GM21786 (cell line): ENCODE data around the gene SRRM4.

ENCODE experiments used
- ATAC-seq: cut with Tn5 transposase; IDR thresholded peaks from one replicate; pipeline ENCODE4 v1.9.1; 2021; ENCODE audit not compliant: unreplicated experiment

The SRRM4 gene

DNA sequence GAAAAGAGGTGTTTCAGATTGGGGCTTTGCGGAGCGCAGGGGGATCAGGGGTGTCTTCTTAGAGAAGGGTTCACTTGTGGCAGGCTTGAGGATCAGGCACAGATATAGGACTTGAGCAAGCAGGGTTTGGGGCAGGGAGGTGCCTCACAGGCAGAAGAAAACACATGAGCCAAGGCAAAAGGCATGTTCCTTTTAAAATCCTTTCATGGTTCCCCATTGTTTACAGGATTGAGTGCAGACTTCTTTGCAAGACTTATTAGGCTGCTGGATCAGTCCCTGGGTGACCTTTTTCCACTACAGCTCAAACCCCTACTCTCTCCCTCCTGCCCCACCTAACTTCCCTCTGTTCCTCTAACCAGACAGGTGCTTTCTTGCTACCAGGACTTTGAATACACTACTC, 217.1 kb downstream of the SRRM4 start:
- no peak for ATAC-seq

DNA sequence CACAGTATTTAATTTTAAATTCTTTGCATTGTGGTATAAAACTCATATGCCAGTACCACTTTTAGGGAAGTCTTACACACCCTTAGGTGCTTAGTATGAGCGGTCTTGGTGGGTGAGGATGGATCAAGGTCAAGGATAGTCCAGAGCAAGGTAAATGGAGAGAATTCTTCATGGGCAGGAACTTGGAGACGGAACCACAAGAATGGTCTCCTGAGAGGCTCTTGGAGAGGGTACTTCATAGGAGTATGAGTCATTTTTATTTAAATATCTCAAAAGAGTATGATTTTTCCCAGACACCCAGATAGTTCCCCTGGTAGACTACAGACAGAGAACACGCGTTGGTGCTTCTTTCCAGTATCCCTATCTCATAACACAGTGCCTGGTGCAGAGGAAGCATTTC, 219.3 kb downstream of the SRRM4 start:
- ATAC-seq: no peak

GRCh38 chr12:119201789-119202543, 220.6 kb downstream of the SRRM4 start:
- ATAC-seq: no peak

- no peak for ATAC-seq
These were observed 221.2 kb downstream of the SRRM4 start for GRCh38 chr12:119202544-119202943.

GRCh38 chr12:119204131-119204530, 222.8 kb downstream of the SRRM4 start:
- no peak for ATAC-seq

- no peak for ATAC-seq
These were observed 223.4 kb downstream of the SRRM4 start for GRCh38 chr12:119204671-119205285.

DNA sequence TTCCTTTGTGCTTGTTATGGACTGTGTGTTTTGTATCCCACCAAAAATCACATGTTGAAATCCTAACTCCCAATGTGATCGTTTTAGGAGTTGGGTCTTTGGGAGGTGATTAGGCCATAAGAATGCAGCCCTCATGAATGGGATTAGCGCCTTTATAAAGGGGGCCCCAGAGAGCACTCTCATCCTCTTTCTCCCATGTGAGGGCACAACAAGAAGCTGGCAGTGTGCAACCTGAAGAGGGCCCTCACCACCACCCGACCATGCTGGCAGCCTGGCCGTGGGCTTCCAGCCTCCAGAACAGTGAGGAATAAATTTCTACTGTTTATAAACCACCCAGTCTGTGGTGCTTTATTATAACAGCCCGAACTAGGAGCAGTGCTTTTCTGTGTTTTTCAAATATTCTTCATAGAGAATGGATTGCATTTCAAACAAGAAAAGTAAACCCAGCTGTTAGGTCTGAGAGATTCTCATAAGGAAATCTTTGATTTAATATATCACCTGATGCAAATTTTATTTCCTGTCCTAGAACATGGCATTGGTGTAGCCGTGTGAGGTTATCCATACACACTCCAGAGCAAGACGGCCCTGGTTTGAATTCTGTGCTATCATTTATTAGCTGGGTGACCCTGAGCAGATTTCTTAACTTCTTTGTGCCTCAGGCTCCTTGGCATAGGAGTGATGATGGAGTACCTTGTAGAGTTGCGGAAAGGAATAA, 225.2 kb downstream of the SRRM4 start:
- ATAC-seq: no peak

- ATAC-seq: no peak
These were observed 225.8 kb downstream of the SRRM4 start for GRCh38 chr12:119207063-119207560.

- no peak for ATAC-seq
These were observed 227.3 kb downstream of the SRRM4 start for GRCh38 chr12:119208626-119209061.

DNA sequence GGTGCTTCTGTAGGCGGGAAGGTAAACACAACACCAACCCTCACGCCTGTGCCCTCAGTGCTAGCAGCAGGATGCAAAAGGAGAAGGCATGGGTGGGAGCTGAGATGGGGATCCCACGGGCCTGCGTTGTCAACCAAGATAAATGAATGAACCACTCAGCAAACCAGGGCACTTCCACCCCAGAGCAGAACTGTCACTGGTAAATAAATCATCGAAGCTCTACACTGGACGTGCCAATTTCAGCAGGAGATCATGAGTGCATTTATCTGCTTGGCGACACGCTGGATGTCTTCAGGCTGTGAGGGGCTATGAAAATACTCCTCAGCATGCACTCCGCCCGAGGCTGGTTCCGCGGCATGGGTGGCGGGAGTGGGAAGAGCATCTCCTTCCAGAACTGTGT, 230.5 kb downstream of the SRRM4 start:
- no peak for ATAC-seq
